Measurements from ENCODE around the gene ARHGAP33.

Gene ARHGAP33

GRCh38 chr19:35740423-35741202 is 34.8 kb upstream of the ARHGAP33 start:
- DNase-seq, result peak; percentile 100

GRCh38 chr19:35741203-35741515 is 34.2 kb upstream of the ARHGAP33 start:
- DNase-seq, result no peak

GRCh38 chr19:35742121-35742724 is 33.1 kb upstream of the ARHGAP33 start, which contains the start of gene IGFLR1:
IGFLR1 (minus strand) TSS chr19:35742452; CDS start chr19:35741180, 1,272 bp downstream.
- DNase-seq, result no peak

- no peak for DNase-seq
Measured at GRCh38 chr19:35743640-35744429, 31.5 kb upstream of the ARHGAP33 start.

GRCh38 chr19:35744430-35745327 is 30.7 kb upstream of the ARHGAP33 start:
- peak; percentile 100 for DNase-seq

- peak; percentile 100 for DNase-seq
Measured at GRCh38 chr19:35745328-35746086, 29.9 kb upstream of the ARHGAP33 start, which contains the start of the genes PSENEN and U2AF1L4. PSENEN (plus strand) TSS chr19:35745651; CDS start chr19:35745931, 280 bp downstream. U2AF1L4 (minus strand) TSS chr19:35745418; CDS start chr19:35745391, 27 bp downstream.

- DNase-seq, result no peak
Measured at GRCh38 chr19:35746087-35746462, 29.3 kb upstream of the ARHGAP33 start.

GRCh38 chr19:35746531-35746930 is 28.8 kb upstream of the ARHGAP33 start:
- DNase-seq, result no peak

- DNase-seq, result peak; percentile 100
Measured at GRCh38 chr19:35748106-35749020, 27.0 kb upstream of the ARHGAP33 start, which contains the start of gene LIN37. LIN37 (plus strand) TSS chr19:35748576; CDS start chr19:35748725, 149 bp downstream.

- peak; percentile 52 for DNase-seq
Measured at GRCh38 chr19:35750167-35750566, 25.2 kb upstream of the ARHGAP33 start.

GRCh38 chr19:35751839-35752745 is 23.3 kb upstream of the ARHGAP33 start:
- DNase-seq, result no peak

- no peak for DNase-seq
Measured at GRCh38 chr19:35752746-35753350, 22.5 kb upstream of the ARHGAP33 start.

GRCh38 chr19:35753634-35754369 is 21.6 kb upstream of the ARHGAP33 start:
- no peak for DNase-seq

GRCh38 chr19:35754370-35755130 is 20.8 kb upstream of the ARHGAP33 start:
- DNase-seq, result no peak

GRCh38 chr19:35755131-35755549 is 20.2 kb upstream of the ARHGAP33 start:
- no peak for DNase-seq

GRCh38 chr19:35755550-35756376 is 19.6 kb upstream of the ARHGAP33 start:
- DNase-seq, result no peak

Measured in DMS53 (cell line).